Fibroblast of pulmonary artery (primary cell): ENCODE data around the gene VAMP3.

Source experiments
- DNase-seq: peaks from one replicate; pipeline ENCODE4 v3.0.0-alpha.2; 2010; ENCODE audit warnings: low read depth
- H3K4me3 ChIP-seq: replicated peaks from 2 replicates; pipeline ENCODE4 v1.5.1; 2011; ENCODE audit warnings: low read depth, mild to moderate bottlenecking, control low read depth, low read length, moderate library complexity
- TF ChIP-seq, protein P1 (sequence below): IDR thresholded peaks from 2 replicates; pipeline ENCODE4 v1.5.1; 2011; ENCODE audit warnings: mild to moderate bottlenecking, control low read depth, low read length, inconsistent platforms; ENCODE audit errors: missing control alignments

VAMP3 gene

DNA sequence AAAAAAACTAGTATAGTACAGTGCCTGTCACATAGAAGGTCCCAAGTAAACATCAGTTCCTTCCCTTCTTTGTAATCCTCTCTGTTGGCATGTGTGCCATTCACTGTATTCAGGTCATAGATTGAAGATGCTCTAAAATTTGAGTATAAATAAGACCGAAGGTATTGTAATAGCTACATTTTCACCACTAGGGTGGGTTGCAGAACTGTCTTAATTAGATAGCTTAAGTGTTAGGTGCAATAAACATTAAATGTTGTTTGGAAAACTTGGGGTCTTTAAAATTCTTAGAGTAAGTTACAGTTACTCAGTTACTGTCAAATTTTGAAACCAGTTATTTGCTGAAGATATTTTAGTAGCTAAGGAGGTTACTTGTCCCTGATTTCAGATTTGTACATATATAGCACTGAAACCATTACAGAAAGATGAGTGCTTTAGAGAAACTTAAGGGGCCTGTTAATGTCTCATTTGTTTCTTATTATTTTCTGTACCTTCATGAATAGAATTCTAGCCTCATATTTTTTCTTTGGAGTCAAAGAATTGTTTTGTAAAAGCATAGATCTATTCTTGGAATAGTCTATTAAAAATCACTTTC lies 37.3 kb downstream of the VAMP3 start:
- DNase-seq: peak; percentile 61
- TF ChIP-seq, protein P1, sequence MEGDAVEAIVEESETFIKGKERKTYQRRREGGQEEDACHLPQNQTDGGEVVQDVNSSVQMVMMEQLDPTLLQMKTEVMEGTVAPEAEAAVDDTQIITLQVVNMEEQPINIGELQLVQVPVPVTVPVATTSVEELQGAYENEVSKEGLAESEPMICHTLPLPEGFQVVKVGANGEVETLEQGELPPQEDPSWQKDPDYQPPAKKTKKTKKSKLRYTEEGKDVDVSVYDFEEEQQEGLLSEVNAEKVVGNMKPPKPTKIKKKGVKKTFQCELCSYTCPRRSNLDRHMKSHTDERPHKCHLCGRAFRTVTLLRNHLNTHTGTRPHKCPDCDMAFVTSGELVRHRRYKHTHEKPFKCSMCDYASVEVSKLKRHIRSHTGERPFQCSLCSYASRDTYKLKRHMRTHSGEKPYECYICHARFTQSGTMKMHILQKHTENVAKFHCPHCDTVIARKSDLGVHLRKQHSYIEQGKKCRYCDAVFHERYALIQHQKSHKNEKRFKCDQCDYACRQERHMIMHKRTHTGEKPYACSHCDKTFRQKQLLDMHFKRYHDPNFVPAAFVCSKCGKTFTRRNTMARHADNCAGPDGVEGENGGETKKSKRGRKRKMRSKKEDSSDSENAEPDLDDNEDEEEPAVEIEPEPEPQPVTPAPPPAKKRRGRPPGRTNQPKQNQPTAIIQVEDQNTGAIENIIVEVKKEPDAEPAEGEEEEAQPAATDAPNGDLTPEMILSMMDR: peak; percentile 59
- no peak overlapping the region for H3K4me3 ChIP-seq

DNA sequence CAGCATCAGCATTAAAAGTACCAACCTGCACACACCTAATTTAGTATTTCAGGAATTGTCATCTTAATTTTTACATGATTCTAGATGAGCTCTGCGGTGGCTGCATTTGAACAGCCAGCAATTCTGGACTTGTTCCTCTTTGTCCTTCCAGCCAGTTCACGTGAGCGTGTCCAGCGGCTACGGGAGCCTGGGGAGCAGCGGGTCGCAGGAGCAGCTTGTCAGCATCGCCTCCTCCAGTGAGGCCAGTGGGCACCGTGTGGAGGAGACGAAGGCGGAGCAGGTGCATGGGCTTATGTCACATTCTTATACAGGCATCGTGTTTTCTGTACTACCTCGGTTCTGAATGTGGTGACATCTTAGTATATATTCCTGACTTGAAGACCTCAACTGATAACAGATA lies 38.6 kb downstream of the VAMP3 start:
- DNase-seq: no peak
- TF ChIP-seq, protein P1: no peak
- H3K4me3 ChIP-seq: no peak overlapping the region

DNA sequence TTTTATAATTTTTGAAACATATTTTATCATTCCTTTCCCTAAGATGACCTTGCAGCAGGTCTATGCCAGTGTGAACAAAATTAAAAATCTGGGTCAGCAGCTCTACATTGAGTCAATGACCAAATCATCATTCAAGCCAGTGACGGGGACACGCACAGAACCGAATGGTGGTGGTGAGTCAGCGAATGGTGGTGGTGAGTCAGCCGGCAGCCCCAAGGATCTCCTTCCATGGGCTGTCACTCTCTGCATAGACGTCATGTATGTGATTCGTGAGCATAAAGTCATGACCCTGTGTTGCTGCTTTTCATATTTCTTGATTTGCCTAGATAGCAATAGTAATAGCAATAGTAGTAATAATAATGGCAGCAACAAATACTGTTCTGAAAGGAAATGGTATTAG lies 39.3 kb downstream of the VAMP3 start:
- peak; percentile 82 for DNase-seq
- TF ChIP-seq, protein P1: no peak
- H3K4me3 ChIP-seq: no peak overlapping the region

DNA sequence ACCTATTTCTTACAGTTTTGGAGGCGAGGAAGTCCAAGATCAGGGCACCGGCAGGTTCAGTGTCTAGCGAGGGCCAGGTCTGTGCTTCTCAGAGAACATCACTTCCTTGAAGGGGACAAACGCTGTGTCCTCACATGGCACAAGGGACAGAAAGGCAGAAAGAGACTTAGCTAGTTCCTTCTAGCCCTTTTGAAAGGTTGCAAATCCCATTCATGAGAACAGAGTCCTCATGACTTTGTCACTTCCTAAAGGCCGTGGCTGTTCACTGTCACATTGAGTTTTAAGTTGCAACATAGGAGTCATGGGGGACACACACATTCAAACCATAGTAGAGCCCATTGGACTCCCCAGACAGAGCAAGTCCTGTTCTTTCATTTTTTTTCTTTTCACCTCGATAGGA lies 40.4 kb downstream of the VAMP3 start:
- TF ChIP-seq, protein P1: no peak
- DNase-seq: no peak
- H3K4me3 ChIP-seq: no peak overlapping the region

DNA sequence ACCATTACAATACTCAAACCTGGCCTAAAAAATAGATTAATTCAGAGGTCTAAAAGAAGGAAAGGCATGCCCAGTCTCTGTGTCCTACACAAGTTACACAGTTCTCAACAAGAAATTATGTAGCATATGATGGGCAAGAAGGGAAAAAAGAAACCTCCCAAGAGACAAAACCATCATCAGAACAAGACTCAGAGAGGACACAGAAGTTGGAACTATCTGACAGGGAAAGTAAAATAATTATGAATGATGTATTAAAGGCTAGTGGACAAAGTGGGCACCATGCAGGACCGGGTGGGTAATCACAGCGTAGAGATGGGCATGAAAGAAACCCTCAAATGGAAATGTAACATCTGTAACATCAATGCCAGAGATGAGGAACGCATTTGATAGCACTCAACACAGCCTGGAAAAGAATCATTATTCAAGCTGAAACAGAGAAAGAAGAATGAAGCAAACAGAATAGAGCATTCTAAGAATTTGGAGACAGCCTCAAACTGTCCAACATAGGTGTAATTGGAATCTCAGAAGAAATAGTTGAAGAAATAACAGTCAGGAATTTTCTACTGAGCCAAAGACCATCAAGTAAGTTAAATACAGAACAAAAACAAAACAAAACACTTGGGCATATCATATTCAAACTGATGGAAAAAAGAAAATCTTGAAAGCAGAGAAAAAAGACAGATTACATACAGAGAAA lies 42.7 kb downstream of the VAMP3 start:
- no peak for DNase-seq
- no peak overlapping the region for H3K4me3 ChIP-seq
- TF ChIP-seq, protein P1: no peak

DNA sequence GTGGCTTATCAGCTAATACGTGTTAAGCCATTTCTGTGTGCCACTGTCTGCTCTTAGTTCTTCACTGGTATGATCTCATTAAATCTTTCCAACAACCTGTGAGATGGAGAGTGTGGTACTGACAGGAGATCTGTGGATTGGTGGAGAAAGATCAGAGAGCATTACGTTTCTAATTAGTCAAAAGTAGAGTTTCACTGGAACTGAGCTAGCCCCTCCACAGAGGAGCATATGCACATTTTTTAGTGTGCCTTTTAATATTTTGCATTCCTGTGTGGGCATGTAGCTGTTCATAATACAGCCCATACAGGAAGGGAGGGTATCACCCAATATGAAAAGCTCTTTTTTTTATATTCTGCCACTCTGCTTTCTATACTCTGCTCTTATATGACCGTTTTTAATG lies 50.2 kb downstream of the VAMP3 start:
- DNase-seq: no peak
- H3K4me3 ChIP-seq: no peak overlapping the region
- TF ChIP-seq, protein P1: no peak

DNA sequence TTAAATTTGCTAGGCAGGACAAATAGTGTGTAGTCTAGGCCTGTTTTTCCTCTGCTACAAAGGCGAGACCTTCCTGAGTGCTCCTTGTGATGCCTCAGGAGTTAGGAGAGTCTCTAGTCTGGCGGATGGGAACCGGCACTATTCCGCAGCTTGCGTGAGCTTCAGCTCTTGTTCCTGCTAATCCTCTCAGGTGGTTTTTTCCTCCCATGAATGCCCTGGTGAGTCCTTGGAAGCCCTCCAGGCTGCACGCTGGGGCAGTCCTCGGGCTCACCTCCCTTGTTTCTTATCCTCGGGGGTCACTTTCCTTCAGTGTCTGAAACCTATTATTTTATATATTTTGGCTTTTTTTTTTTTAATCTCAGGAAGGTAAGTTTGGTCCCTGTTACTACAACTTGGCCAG lies 53.6 kb downstream of the VAMP3 start:
- H3K4me3 ChIP-seq: no peak overlapping the region
- DNase-seq: no peak
- TF ChIP-seq, protein P1: no peak
